Sciatic nerve (tissue), 2 donors: ENCODE data around the gene MB. TPM values are rescaled to one million over a fixed set of nuclear protein-coding genes. Genes with fewer than 3 reads are reported as not detected.
"Not testable (repeated sequence)": the region's sequence is repeated elsewhere in the genome, so short reads cannot be mapped to it uniquely, and the experiment has no call there.

Source experiments
- ATAC-seq: fragments of 200-7000 bp; cut with Tn5 transposase; one replicate; pipeline ENCODE4 v1.9.1; 2020; ENCODE audit warnings: mild to moderate bottlenecking, moderate library complexity
- DNase-seq: peaks from one replicate; pipeline ENCODE4 v3.0.0-alpha.2; 2020; ENCODE audit warnings: low spot score
- intact Hi-C: fragments of 100-400 bp; cut with DNase I; formaldehyde crosslinking; loops from one replicate; pipeline ENCODE4 v1.14.2; 2022
- total RNA-seq: library from RNA; stranded (reverse); fragmentation: NEBNext Ultra II Directional; extraction: Animal tissue kit (Norgen Biotek cat#: 25700); gene quantifications from one replicate; pipeline ENCODE4 v1.2.1, GENCODE V29; 2021
- donor health status: DM: no; HTN: no; CAD: no.
- donor health status: DM: no; HTN: no; CAD: no.

MB gene
- not detected for total RNA-seq

GRCh38 chr22:35617137-35617755, at the start of gene MB:
Gene MB (minus strand): TSS chr22:35617329. CDS start chr22:35617257, 72 bp downstream.
- no peak for DNase-seq
- intact Hi-C loops, result no loop called here
- ATAC-seq, result no peak

GRCh38 chr22:35666699-35667098, 49.6 kb upstream of the MB start:
- intact Hi-C loops, result not testable (repeated sequence)

GRCh38 chr22:35664955-35665587, 47.9 kb upstream of the MB start:
- intact Hi-C loops, result loop anchor here (5.0 kb wide), 1 partner anchor 72 kb away; no protein-coding TSS in a partner anchor
- no peak for DNase-seq
- no peak for ATAC-seq

More at GRCh38 chr22:35666699-35667098, 49.6 kb upstream of the MB start:
- ATAC-seq, DNase-seq: not testable (repeated sequence)

- peak; percentile 74 for ATAC-seq
- no peak for DNase-seq
- intact Hi-C loops, result loop anchor here (5.0 kb wide), 1 partner anchor 74 kb away; no protein-coding TSS in a partner anchor
Measured at GRCh38 chr22:35663371-35663770, 46.2 kb upstream of the MB start.

GRCh38 chr22:35662914-35663313, 45.8 kb upstream of the MB start:
- intact Hi-C loops, result loop anchor here (5.0 kb wide), 1 partner anchor 74 kb away; no protein-coding TSS in a partner anchor
- DNase-seq (no peak), ATAC-seq (no peak)

GRCh38 chr22:35661464-35661863, 44.3 kb upstream of the MB start:
- ATAC-seq (no peak), DNase-seq (no peak)
- intact Hi-C loops, result loop anchor here (5.0 kb wide), 1 partner anchor 76 kb away; no protein-coding TSS in a partner anchor

GRCh38 chr22:35660291-35661127, 43.4 kb upstream of the MB start:
- intact Hi-C loops, result loop anchor here (5.0 kb wide), 1 partner anchor 77 kb away; no protein-coding TSS in a partner anchor
- DNase-seq (no peak), ATAC-seq (peak; percentile 55)

- ATAC-seq (no peak), DNase-seq (no peak)
- intact Hi-C loops, result no loop called here
Measured at GRCh38 chr22:35657571-35658312, 40.6 kb upstream of the MB start.

- DNase-seq (no peak), ATAC-seq (no peak)
- intact Hi-C loops, result no loop called here
Measured at GRCh38 chr22:35656284-35656752, 39.2 kb upstream of the MB start.

GRCh38 chr22:35653824-35654223, 36.7 kb upstream of the MB start:
- DNase-seq, result no peak
- intact Hi-C loops, result no loop called here
- no peak for ATAC-seq

GRCh38 chr22:35651085-35651484, 34.0 kb upstream of the MB start:
- ATAC-seq (no peak), DNase-seq (no peak)
- intact Hi-C loops, result no loop called here

GRCh38 chr22:35649636-35650250, 32.6 kb upstream of the MB start:
- intact Hi-C loops, result no loop called here
- no peak for ATAC-seq
- no peak for DNase-seq

- intact Hi-C loops, result no loop called here
- DNase-seq (no peak), ATAC-seq (no peak)
Measured at GRCh38 chr22:35649026-35649553, 32.0 kb upstream of the MB start.

GRCh38 chr22:35648066-35649025, 31.2 kb upstream of the MB start, which contains the start of gene APOL6:
Gene APOL6 (plus strand): TSS chr22:35648446. CDS start chr22:35656426, 7,980 bp downstream.
- DNase-seq (no peak), ATAC-seq (peak; percentile 75)

GRCh38 chr22:35645646-35646045, 28.5 kb upstream of the MB start:
- DNase-seq, result no peak
- intact Hi-C loops, result no loop called here
- no peak for ATAC-seq

More at GRCh38 chr22:35648066-35649025, 31.2 kb upstream of the MB start, which contains the start of gene APOL6:
- intact Hi-C loops, result no loop called here

GRCh38 chr22:35643991-35644390, 26.9 kb upstream of the MB start:
- ATAC-seq (no peak), DNase-seq (no peak)
- intact Hi-C loops, result no loop called here

GRCh38 chr22:35642305-35642741, 25.2 kb upstream of the MB start:
- intact Hi-C loops, result no loop called here
- DNase-seq, result no peak
- no peak for ATAC-seq
